T-helper 22 cell (primary cell): ENCODE data around the gene AGAP1.

Experiments used
- DNase-seq: peaks from one replicate; pipeline ENCODE4 v3.0.0-alpha.2; 2020; ENCODE audit warnings: low read depth

The AGAP1 gene

DNA sequence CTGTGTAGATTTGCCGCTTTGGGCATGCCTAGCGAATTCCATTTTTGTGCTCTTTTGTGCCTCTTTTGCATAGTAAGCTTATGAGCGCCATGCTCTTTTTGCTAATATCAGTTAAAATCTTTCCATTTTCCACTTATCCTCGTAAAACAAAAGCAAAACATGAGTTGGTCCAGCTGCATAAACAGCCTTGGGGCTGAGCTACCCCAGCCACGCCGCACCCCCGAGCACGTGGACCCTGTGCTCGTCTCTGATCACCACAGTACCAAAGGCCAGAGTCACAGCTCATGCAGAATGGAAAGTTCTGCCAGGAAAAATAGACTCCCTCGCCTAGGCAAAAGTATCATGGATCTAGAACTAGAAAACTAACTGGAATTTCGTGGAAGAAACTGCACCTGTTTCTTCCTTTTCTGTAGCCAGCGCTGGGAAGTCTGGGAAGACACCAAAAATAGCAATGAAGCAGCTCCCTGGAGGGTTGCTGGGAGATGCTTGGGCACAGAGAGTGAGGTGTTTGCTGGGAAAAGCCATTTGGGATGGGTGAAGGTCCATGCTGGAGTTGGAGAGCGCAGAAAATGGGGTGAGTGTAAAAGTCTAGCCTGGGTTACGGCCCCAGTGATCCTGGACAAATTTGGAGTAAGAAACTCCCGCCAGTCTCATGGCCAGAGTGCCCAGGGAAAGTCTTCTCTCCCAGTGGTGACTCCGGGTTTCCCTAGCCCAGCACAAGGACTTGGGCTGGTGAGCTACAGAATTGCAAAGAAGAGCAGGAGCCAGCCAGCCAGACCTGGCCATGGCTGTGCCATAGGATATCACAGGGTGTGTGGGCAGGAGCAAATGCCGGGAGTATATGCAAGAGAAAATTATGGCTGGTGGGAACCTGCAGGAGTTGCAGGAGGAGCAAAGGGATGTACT lies 456.0 kb downstream of the AGAP1 start:
- no peak for DNase-seq

DNA sequence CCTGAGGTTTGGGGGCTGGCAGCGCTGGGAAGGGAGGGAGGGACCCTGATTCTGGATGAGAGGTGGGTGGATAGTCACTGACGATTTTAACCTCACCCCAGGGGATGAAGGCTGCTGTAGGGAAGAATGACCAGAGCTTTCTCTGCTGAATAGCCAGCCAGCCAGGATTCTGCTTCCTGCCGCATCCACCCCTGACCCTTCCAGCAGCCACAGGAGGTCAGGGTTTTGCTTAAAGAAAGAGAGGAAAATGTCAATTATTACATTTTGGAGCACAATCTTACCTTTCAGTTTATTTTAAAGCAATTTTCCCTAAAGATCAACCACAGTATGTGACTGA lies 456.6 kb downstream of the AGAP1 start:
- DNase-seq, result no peak

DNA sequence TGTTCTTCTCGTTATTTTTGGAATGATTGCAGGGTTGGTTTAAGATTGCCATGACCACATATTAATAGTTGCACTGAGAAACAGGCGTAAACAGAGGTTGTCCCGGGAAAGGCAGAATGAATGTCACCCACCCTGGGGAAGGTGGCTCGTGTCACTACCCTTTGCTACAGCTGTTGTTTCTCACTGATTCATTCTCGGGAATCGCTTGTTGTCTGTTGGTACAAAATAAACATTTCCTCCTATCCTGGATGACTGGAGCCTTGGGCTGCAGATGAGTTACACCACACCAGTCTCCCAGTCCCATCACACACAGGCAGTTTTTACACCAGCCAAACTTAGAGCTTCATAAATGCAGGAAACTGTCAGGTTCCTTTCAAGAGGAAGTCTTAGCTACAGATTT lies 457.6 kb downstream of the AGAP1 start:
- DNase-seq, result no peak

DNA sequence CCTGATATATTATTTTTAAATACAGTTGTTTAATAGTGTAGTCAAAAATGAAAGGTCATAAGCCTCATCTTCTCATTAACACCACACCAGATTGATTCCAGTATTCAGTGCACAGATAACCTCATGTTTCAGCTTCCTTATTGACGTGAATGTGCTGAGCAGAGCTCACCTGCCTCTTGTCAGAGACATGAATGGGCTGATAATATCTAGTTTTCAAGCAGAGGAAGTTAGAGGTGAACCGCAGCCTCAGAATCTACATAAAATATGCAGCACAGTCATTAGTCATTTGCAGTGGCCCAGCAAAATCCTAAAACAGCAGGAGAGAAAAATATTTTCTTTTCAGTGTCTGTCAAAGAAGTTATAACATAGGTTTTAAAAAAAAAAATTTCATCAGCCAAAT lies 458.1 kb downstream of the AGAP1 start:
- DNase-seq, result peak; percentile 17

DNA sequence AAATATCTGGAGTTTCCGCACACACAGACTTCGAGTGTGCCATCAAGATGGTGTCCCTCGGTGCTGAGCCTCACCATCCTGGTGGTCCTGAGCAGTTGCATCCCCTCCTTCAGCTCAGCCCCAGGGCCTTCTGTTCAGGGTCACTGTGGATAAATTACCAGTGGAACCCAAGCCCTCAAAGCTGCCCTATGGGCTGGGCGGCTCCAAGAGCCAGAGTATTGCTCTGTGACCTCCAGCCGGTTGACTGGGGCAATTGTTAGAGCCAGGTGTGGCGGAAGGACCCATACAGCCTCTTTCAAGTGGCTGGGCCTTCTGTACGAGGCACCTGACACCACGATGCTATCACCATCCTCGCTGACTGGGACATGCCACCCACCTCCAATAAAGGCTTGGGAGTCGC lies 458.9 kb downstream of the AGAP1 start:
- DNase-seq, result no peak

- DNase-seq, result no peak
Observed at GRCh38 chr2:235954281-235954680, 460.4 kb downstream of the AGAP1 start.

DNA sequence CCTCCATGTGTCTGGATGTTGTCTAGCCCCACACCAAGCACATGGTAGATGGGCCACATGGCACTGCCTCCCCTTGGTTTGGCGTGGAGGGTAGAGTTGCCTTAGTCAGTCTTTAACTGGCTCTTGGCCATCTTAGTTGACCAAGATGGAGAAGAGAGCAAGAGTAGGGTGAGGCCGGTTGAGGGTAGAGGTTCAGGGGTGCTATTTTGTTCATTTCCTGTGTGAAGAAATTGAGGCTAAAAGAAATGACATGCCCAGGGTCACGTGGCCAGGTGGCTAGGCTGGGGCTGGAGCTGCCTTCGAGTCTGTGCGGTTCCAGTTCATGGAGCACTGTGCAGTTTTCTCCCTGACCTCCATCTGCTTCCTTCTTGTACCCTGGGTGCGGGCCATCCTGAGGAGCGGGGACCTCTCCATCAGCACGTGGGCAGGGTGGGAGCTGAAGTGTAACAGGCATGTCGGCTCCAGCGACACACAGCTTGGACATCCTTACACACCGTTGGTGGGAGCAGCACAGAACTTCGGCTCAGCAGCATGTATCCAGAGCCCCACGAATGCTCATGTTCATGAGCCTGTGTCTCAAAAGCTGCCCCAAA lies 461.1 kb downstream of the AGAP1 start:
- no peak for DNase-seq

DNA sequence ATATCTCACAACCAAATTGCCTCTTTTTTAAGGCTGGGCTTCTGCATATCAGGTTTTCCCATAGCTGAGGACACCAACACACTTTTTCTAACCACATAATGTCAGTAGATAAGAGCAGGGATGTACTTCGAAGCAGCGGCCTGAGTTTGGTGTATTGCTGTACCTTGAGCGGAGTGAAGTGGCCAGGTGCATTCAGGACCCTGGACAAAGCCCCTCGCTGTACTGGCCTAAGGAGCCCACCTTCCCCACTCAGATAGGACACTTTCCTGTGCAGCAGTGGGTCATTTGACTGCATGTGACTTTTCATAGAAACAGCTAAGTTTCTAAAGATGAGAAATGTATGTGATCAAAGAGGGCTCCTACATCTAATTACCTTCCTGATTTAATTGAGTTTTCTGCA lies 461.8 kb downstream of the AGAP1 start:
- no peak for DNase-seq

GRCh38 chr2:235956281-235956970 lies 462.6 kb downstream of the AGAP1 start:
- DNase-seq, result no peak

DNA sequence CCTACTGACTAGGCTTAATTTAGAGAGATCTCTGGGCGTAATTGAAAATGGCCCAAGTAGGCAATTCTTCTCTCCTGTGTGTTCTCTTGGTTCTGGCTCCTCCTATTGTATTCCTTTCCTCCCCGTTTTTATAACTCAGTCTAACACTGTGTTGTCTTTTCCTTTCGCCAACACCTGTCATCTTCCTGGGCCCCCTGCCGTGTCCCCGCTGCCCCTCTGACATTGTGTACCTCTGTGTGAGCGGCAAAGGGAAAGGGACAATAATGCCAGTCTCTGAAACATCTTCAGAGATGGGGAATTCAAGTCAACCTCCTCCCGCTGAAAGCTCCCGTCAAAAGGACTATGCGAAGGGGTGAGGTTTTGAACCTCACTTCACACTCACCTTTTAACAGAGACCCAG lies 463.4 kb downstream of the AGAP1 start:
- no peak for DNase-seq

- no peak for DNase-seq
Observed at GRCh38 chr2:235958221-235958930, 464.5 kb downstream of the AGAP1 start.

DNA sequence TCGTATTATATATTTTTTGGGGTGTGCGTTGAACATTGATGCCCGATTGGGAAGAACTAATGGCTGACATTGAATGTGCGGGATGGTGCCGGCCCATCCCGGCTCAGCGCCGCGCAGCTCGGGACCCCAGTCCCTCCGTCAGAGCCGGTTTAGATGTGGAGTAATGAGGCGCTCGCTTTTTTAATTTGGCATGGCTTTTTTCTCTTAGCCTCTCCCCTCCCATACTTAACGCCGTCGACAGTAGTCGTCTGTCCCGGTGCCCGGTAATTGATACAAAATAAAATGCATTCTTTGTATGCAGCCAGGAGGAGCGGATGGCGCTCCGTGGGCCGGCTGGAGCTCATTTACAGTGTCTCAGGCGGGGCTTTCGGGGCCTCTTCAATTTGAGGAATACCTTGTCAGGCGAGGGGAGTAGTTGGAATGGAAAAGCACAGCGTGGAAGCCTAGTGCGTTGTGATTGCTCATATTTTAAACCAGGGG lies 465.1 kb downstream of the AGAP1 start:
- DNase-seq, result no peak

DNA sequence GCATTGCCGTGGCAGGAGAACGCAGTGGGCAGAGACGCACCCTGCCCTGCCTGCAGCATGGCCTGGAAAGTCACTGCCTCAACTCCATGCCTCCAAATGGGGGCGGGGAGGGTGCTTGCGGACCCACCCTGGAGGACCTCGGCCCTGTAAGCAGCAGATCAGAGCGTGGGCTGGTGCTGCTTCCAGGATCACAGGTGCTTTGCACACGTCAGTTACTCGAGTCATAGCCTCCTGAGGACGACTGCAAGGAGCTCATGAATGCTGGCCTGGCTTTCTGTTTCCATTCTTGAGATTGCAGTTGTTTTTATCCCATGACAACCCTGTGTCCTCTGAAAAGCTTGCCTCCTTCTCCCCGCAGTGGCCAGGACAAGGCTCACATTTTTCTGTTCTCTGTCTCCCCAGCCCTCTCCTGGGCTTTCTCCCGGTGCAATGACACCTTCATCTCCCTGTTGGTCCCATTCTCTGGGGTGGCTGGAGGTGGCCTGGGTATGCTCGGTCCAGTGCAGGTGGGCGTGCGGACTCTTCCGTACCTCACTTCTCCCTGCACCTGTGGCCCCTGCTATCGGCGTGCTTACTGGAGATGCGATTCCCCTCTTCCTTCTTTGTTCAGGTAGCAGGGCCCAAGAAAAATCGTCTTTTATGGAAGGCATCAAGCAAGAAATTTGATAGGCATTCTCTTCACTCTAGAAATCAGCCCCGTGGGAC lies 466.3 kb downstream of the AGAP1 start:
- DNase-seq, result no peak

- no peak for DNase-seq
Observed at GRCh38 chr2:235960716-235961640, 467.1 kb downstream of the AGAP1 start.

DNA sequence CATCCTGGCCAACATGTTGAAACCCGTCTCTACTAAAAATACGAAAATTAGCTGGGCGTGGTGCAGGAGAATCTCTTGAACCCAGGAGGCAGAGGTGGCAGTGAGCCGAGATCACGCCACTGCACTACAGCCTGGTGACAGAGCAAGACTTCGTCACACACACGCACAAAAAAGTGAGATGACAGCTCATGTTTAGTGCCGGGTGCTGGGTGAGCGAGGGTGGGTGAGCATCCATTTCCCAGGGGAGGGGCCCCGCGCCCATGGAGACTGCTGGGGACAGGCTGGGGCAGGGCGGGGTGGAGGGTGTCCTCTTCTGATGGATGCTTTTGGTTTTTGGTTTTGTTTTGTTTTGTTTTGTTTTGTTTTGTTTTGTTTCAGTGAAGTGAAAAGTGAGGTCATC lies 467.9 kb downstream of the AGAP1 start:
- DNase-seq, result no peak

DNA sequence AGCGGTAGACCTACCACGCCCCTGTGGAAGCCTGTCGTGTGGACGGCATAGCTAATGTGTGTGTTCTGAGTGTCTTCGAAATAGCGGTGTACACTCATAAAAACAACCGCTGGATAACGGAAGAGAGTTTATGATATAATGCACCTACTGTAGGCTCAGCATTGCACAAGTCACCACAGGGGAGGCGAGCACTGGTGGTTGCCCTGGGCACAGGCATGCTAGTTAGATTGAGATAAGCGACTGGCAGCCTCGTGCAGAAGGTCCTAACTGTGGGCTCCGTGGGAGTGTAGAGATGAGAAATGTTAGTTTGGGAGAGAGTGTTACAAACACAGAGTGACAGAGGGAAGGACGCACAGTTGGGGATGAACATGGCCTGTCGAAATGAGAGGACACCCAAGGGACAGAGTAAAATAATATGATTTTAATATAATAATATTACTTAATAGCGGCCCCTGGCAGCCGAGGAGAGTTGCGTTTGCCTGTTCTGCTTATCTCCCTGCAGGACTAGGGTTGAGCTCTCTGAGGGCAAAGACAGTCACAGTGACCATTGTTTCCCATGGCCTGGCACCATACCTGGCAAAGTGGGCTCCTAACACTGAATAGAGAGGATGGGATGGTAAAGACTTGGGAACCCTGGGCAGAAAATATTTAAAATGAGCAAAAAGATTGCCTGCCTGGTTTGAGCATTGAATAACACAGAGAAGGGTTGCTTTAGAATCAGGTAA lies 470.2 kb downstream of the AGAP1 start:
- DNase-seq, result no peak

DNA sequence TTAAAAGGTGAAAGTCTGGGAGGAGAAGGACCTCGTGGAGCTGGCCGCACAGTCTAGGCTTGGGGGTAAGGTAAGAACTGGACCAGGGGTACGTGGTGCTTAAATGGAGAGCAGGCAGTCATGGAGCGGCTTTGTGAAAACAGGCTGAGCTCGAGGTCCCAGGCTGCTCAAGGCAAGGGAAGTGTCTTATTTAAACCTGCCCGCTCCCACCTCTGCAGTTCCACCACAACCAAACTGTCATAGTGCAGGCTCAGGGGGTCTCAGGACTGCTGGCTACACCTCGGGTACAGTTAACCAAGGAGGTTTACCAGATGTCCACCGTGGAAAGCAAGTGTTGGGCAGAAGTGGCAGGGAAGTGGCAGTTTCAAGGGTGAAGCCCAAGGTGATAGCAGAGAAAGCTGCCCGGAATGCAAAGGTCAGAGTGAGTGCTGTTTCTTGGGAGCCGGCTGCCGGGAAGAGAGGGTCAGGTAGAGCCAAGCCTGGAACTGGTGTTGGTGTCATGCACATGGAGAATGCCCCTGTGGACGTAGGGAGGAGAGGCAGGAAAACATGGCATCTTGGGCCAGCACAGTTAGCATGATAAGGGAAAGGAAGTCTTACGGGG lies 471.0 kb downstream of the AGAP1 start:
- DNase-seq, result no peak

DNA sequence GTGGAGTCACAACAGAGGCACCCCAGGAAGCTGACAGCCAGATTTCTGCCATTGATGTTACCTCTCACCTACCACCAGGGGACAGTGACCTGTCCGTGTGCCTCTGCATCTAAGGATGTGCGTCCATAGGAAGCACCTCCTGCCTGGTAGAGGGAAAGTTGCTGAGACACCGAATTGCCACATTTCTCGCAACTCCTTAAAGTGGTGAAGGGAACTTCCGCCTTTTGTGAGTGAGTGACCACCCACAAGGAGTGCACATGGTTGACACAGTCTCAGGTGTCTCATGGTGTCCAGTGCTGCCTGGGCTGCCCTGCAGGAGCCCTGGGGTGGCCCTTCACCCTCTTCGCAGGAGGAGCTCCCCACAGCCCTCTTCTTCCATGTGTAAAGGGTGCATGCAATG lies 472.6 kb downstream of the AGAP1 start:
- DNase-seq, result no peak

- no peak for DNase-seq
Observed at GRCh38 chr2:235966932-235967757, 473.3 kb downstream of the AGAP1 start.
